ENCODE results near the gene EVX2. TPM values are rescaled to one million over a fixed set of nuclear protein-coding genes. Genes with fewer than 3 reads are reported as not detected.

EVX2 gene
- total RNA-seq, 1 donor from 2014 or later, result not detected

- TF ChIP-seq CTCF (IDR thresholded peaks at IDR 0.05; ENCODE audit: unreplicated experiment), result no peak
- peaks cover 4% of the 10 kb centered on the region for H3K4me1 Mint-ChIP-seq (ENCODE audit: low read depth)
- no peak for DNase-seq (ENCODE audit: low spot score, unreplicated experiment)
Measured at GRCh38 chr2:176101216-176101830, 17.6 kb upstream of the EVX2 start.

GRCh38 chr2:176100547-176101140 is 16.9 kb upstream of the EVX2 start:
- Mint-ChIP-seq H3K4me1 (ENCODE audit: low read depth) (peaks cover 4% of the 10 kb centered on the region), H3K36me3 (ENCODE audit: insufficient read depth) (no peaks in the 10 kb centered on the region), H3K4me3 (ENCODE audit: low read depth) (no peak overlapping the region), H3K27me3 (peaks cover 96% of the 10 kb centered on the region), H3K9me3 (ENCODE audit: low read depth) (no peaks in the 10 kb centered on the region), H3K27ac (no peak overlapping the region)
- no peak for DNase-seq (ENCODE audit: low spot score, unreplicated experiment)
- no peak for TF ChIP-seq CTCF (IDR thresholded peaks at IDR 0.05; ENCODE audit: unreplicated experiment)

More at GRCh38 chr2:176101216-176101830, 17.6 kb upstream of the EVX2 start:
- Mint-ChIP-seq H3K27me3 (peaks cover 96% of the 10 kb centered on the region), H3K36me3 (ENCODE audit: insufficient read depth) (no peaks in the 10 kb centered on the region), H3K9me3 (ENCODE audit: low read depth) (no peaks in the 10 kb centered on the region), H3K27ac (no peak overlapping the region), H3K4me3 (ENCODE audit: low read depth) (no peak overlapping the region)

- no peak within 1 kb of the TSS for H3K27ac Mint-ChIP-seq
- TF ChIP-seq CTCF (IDR thresholded peaks at IDR 0.05; ENCODE audit: unreplicated experiment), result no peak
- peaks cover 4% of the 10 kb centered on the region for H3K4me1 Mint-ChIP-seq (ENCODE audit: low read depth)
- DNase-seq (ENCODE audit: low spot score, unreplicated experiment), result no peak
- H3K27me3 Mint-ChIP-seq, result peaks cover 96% of the 10 kb centered on the region
- no peak within 1 kb of the TSS for H3K4me3 Mint-ChIP-seq (ENCODE audit: low read depth)
- H3K9me3 Mint-ChIP-seq (ENCODE audit: low read depth), result no peaks in the 10 kb centered on the region
- H3K36me3 Mint-ChIP-seq (ENCODE audit: insufficient read depth), result no peaks in the 10 kb centered on the region
Measured at GRCh38 chr2:176099728-176100546, 16.2 kb upstream of the EVX2 start, which contains the start of gene HOXD12. TSS of gene HOXD12 (plus strand) at chr2:176099795. CDS start at chr2:176099802, 7 bp downstream.

GRCh38 chr2:176099159-176099727 is 15.5 kb upstream of the EVX2 start:
- Mint-ChIP-seq H3K36me3 (ENCODE audit: insufficient read depth) (no peaks in the 10 kb centered on the region), H3K4me3 (ENCODE audit: low read depth) (no peak overlapping the region), H3K27me3 (peaks cover 96% of the 10 kb centered on the region), H3K27ac (no peak overlapping the region), H3K4me1 (ENCODE audit: low read depth) (peaks cover 4% of the 10 kb centered on the region), H3K9me3 (ENCODE audit: low read depth) (no peaks in the 10 kb centered on the region)
- DNase-seq (ENCODE audit: low spot score, unreplicated experiment), result no peak
- TF ChIP-seq CTCF (IDR thresholded peaks at IDR 0.05; ENCODE audit: unreplicated experiment), result no peak

Data from progenitor cell of endocrine pancreas (in vitro differentiated cells).